ENCODE data around the gene FANK1. TPM values are rescaled to one million over a fixed set of nuclear protein-coding genes. Genes with fewer than 3 reads are reported as not detected.
"Not testable (repeated sequence)": the region's sequence is repeated elsewhere in the genome, so short reads cannot be mapped to it uniquely, and the experiment has no call there.

Gene FANK1
- total RNA-seq, 1 experiment from 2014 or later = 0.85 TPM

- Mint-ChIP-seq H3K4me1 (ENCODE audit: low read depth, unreplicated experiment) (peaks cover 26% of the 10 kb centered on the region), H3K27ac (ENCODE audit: unreplicated experiment) (peak overlapping the region; percentile 86), H3K36me3 (ENCODE audit: insufficient read depth, unreplicated experiment) (peaks cover 46% of the 10 kb centered on the region), H3K4me3 (ENCODE audit: low read depth, unreplicated experiment) (peak overlapping the region; percentile 83)
- BruUV-seq (replicated peaks); H3K9me3 Mint-ChIP-seq (ENCODE audit: low read depth, unreplicated experiment); DNase-seq; intact Hi-C loops (cut with micrococcal nuclease; ENCODE audit: unreplicated experiment); H3K27me3 Mint-ChIP-seq (ENCODE audit: unreplicated experiment); CTCF ChIA-PET: not testable (repeated sequence)
These were observed 953 bp downstream of the FANK1 start for GRCh38 chr10:125897317-125897716.

GRCh38 chr10:125900963-125901362 lies 4.6 kb downstream of the FANK1 start:
- BruUV-seq (replicated peaks); H3K9me3 Mint-ChIP-seq (ENCODE audit: low read depth, unreplicated experiment); CTCF ChIA-PET; intact Hi-C loops (cut with micrococcal nuclease; ENCODE audit: unreplicated experiment); H3K27me3 Mint-ChIP-seq (ENCODE audit: unreplicated experiment): not testable (repeated sequence)
- Mint-ChIP-seq H3K36me3 (ENCODE audit: insufficient read depth, unreplicated experiment) (peaks cover 27% of the 10 kb centered on the region), H3K27ac (ENCODE audit: unreplicated experiment) (peak overlapping the region; percentile 12), H3K4me1 (ENCODE audit: low read depth, unreplicated experiment) (peaks cover 18% of the 10 kb centered on the region), H3K4me3 (ENCODE audit: low read depth, unreplicated experiment) (peak overlapping the region; percentile 14)
- peak; percentile 35 for DNase-seq

- intact Hi-C loops (cut with micrococcal nuclease; ENCODE audit: unreplicated experiment); DNase-seq; H3K27ac Mint-ChIP-seq (ENCODE audit: unreplicated experiment); H3K27me3 Mint-ChIP-seq (ENCODE audit: unreplicated experiment); H3K4me3 Mint-ChIP-seq (ENCODE audit: low read depth, unreplicated experiment); BruUV-seq (replicated peaks); H3K9me3 Mint-ChIP-seq (ENCODE audit: low read depth, unreplicated experiment); CTCF ChIA-PET: not testable (repeated sequence)
- Mint-ChIP-seq H3K4me1 (ENCODE audit: low read depth, unreplicated experiment) (peaks cover 14% of the 10 kb centered on the region), H3K36me3 (ENCODE audit: insufficient read depth, unreplicated experiment) (peaks cover 12% of the 10 kb centered on the region)
These were observed 6.8 kb downstream of the FANK1 start for GRCh38 chr10:125903135-125903640.

GRCh38 chr10:125905069-125905994 lies 9.0 kb downstream of the FANK1 start:
- H3K4me1 Mint-ChIP-seq (ENCODE audit: low read depth, unreplicated experiment); H3K27ac Mint-ChIP-seq (ENCODE audit: unreplicated experiment); intact Hi-C loops (cut with micrococcal nuclease; ENCODE audit: unreplicated experiment); BruUV-seq (replicated peaks); CTCF ChIA-PET; H3K4me3 Mint-ChIP-seq (ENCODE audit: low read depth, unreplicated experiment); H3K27me3 Mint-ChIP-seq (ENCODE audit: unreplicated experiment); DNase-seq; H3K9me3 Mint-ChIP-seq (ENCODE audit: low read depth, unreplicated experiment): not testable (repeated sequence)
- peaks cover 12% of the 10 kb centered on the region for H3K36me3 Mint-ChIP-seq (ENCODE audit: insufficient read depth, unreplicated experiment)

GRCh38 chr10:125907598-125907997 lies 11.2 kb downstream of the FANK1 start:
- H3K27me3 Mint-ChIP-seq (ENCODE audit: unreplicated experiment); intact Hi-C loops (cut with micrococcal nuclease; ENCODE audit: unreplicated experiment); H3K27ac Mint-ChIP-seq (ENCODE audit: unreplicated experiment); CTCF ChIA-PET; BruUV-seq (replicated peaks); H3K4me3 Mint-ChIP-seq (ENCODE audit: low read depth, unreplicated experiment); DNase-seq; H3K9me3 Mint-ChIP-seq (ENCODE audit: low read depth, unreplicated experiment); H3K36me3 Mint-ChIP-seq (ENCODE audit: insufficient read depth, unreplicated experiment): not testable (repeated sequence)
- peaks cover 20% of the 10 kb centered on the region for H3K4me1 Mint-ChIP-seq (ENCODE audit: low read depth, unreplicated experiment)

GRCh38 chr10:125908813-125909212 lies 12.4 kb downstream of the FANK1 start:
- H3K9me3 Mint-ChIP-seq (ENCODE audit: low read depth, unreplicated experiment); DNase-seq; CTCF ChIA-PET; H3K4me3 Mint-ChIP-seq (ENCODE audit: low read depth, unreplicated experiment); H3K36me3 Mint-ChIP-seq (ENCODE audit: insufficient read depth, unreplicated experiment); H3K27me3 Mint-ChIP-seq (ENCODE audit: unreplicated experiment); intact Hi-C loops (cut with micrococcal nuclease; ENCODE audit: unreplicated experiment); H3K27ac Mint-ChIP-seq (ENCODE audit: unreplicated experiment); BruUV-seq (replicated peaks): not testable (repeated sequence)
- peaks cover 33% of the 10 kb centered on the region for H3K4me1 Mint-ChIP-seq (ENCODE audit: low read depth, unreplicated experiment)

GRCh38 chr10:125909491-125909890 lies 13.1 kb downstream of the FANK1 start:
- H3K27me3 Mint-ChIP-seq (ENCODE audit: unreplicated experiment); CTCF ChIA-PET; H3K9me3 Mint-ChIP-seq (ENCODE audit: low read depth, unreplicated experiment); intact Hi-C loops (cut with micrococcal nuclease; ENCODE audit: unreplicated experiment); DNase-seq; BruUV-seq (replicated peaks); H3K27ac Mint-ChIP-seq (ENCODE audit: unreplicated experiment); H3K4me3 Mint-ChIP-seq (ENCODE audit: low read depth, unreplicated experiment); H3K36me3 Mint-ChIP-seq (ENCODE audit: insufficient read depth, unreplicated experiment): not testable (repeated sequence)
- H3K4me1 Mint-ChIP-seq (ENCODE audit: low read depth, unreplicated experiment) = peaks cover 35% of the 10 kb centered on the region

All from Calu3 (cell line).